Hepatic stellate cell (primary cell): ENCODE results near the gene B9D1.

Experiments used
- DNase-seq: peaks from one replicate; pipeline ENCODE4 v3.0.0; 2011; ENCODE audit warnings: low spot score

Gene B9D1

GRCh38 chr17:19388791-19389785 is 26.6 kb upstream of the B9D1 start:
- DNase-seq = no peak

GRCh38 chr17:19387921-19388521 is 25.5 kb upstream of the B9D1 start:
- DNase-seq = peak; percentile 70

GRCh38 chr17:19386974-19387920 is 24.7 kb upstream of the B9D1 start, which contains the start of gene MFAP4:
Gene MFAP4, minus strand, starts transcription at chr17:19387190. Its CDS starts 35 bp downstream, at chr17:19387155.
- DNase-seq = peak; percentile 81

GRCh38 chr17:19386051-19386929 is 23.8 kb upstream of the B9D1 start:
- peak; percentile 84 for DNase-seq

GRCh38 chr17:19385521-19385983 is 23.0 kb upstream of the B9D1 start:
- DNase-seq = no peak

GRCh38 chr17:19384723-19385391 is 22.3 kb upstream of the B9D1 start:
- DNase-seq = peak; percentile 69

- no peak for DNase-seq
Observed at GRCh38 chr17:19383681-19384470, 21.4 kb upstream of the B9D1 start.

- no peak for DNase-seq
Observed at GRCh38 chr17:19382531-19383444, 20.3 kb upstream of the B9D1 start.

- no peak for DNase-seq
Observed at GRCh38 chr17:19381741-19382444, 19.4 kb upstream of the B9D1 start.

- DNase-seq = no peak
Observed at GRCh38 chr17:19381361-19381740, 18.8 kb upstream of the B9D1 start.

GRCh38 chr17:19380481-19381301 is 18.2 kb upstream of the B9D1 start:
- no peak for DNase-seq

- no peak for DNase-seq
Observed at GRCh38 chr17:19379361-19380065, 17.0 kb upstream of the B9D1 start.

GRCh38 chr17:19378416-19379360 is 16.2 kb upstream of the B9D1 start, which contains the start of gene MAPK7:
Gene MAPK7, plus strand, starts transcription at chr17:19378498. Its CDS starts 403 bp downstream, at chr17:19378901.
- no peak for DNase-seq

- peak; percentile 100 for DNase-seq
Observed at GRCh38 chr17:19377602-19378415, 15.3 kb upstream of the B9D1 start.
